NCI-H2081 treated with DMSO at 0.1 percent for 48 hours (cell line): Measurements from ENCODE around the gene RHOT2.

Experiments
- DNase-seq: peaks from one replicate; lab custom pipeline; 2025; lab: John Stamatoyannopoulos, UW

RHOT2 gene

GRCh38 chr16:632486-633335, 35.2 kb upstream of the RHOT2 start:
- DNase-seq = no peak

GRCh38 chr16:633336-634050, 34.4 kb upstream of the RHOT2 start:
- no peak for DNase-seq

GRCh38 chr16:634051-634670, 33.8 kb upstream of the RHOT2 start:
- DNase-seq = no peak

GRCh38 chr16:634996-635395, 32.9 kb upstream of the RHOT2 start:
- no peak for DNase-seq

GRCh38 chr16:635573-636205, 32.2 kb upstream of the RHOT2 start:
- no peak for DNase-seq

GRCh38 chr16:636206-637080, 31.5 kb upstream of the RHOT2 start, which contains the start of gene METTL26:
TSS of gene METTL26 (minus strand) at chr16:636305. CDS start at chr16:636290, 15 bp downstream.
- DNase-seq = peak; percentile 70

- DNase-seq = no peak
These were observed 30.6 kb upstream of the RHOT2 start for GRCh38 chr16:637081-638018.

GRCh38 chr16:638034-638543, 29.8 kb upstream of the RHOT2 start:
- no peak for DNase-seq

GRCh38 chr16:638836-639235, 29.1 kb upstream of the RHOT2 start:
- no peak for DNase-seq

GRCh38 chr16:640614-641013, 27.3 kb upstream of the RHOT2 start:
- DNase-seq = no peak

GRCh38 chr16:641326-642188, 26.4 kb upstream of the RHOT2 start, which contains the start of gene MCRIP2:
TSS of gene MCRIP2 (plus strand) at chr16:641828. CDS start at chr16:641992, 164 bp downstream.
- DNase-seq = no peak

- DNase-seq = no peak
These were observed 25.5 kb upstream of the RHOT2 start for GRCh38 chr16:642189-643049.

- DNase-seq = no peak
These were observed 24.9 kb upstream of the RHOT2 start for GRCh38 chr16:643050-643368.

GRCh38 chr16:644556-644955, 23.4 kb upstream of the RHOT2 start:
- no peak for DNase-seq

- no peak for DNase-seq
These were observed 21.9 kb upstream of the RHOT2 start for GRCh38 chr16:645852-646678.

- no peak for DNase-seq
These were observed 21.2 kb upstream of the RHOT2 start for GRCh38 chr16:646679-647172.
